ENCODE results near the gene ABCC3.
A peak's percentile ranks its signal among the peaks of the same experiment; 100 is the strongest.

ABCC3 gene

GRCh38 chr17:50634224-50634914 lies at the start of gene ABCC3:
Gene ABCC3, plus strand, starts transcription at chr17:50634881. Its CDS starts 56 bp downstream, at chr17:50634937.
- DNase-seq, result peak; percentile 21

DNA sequence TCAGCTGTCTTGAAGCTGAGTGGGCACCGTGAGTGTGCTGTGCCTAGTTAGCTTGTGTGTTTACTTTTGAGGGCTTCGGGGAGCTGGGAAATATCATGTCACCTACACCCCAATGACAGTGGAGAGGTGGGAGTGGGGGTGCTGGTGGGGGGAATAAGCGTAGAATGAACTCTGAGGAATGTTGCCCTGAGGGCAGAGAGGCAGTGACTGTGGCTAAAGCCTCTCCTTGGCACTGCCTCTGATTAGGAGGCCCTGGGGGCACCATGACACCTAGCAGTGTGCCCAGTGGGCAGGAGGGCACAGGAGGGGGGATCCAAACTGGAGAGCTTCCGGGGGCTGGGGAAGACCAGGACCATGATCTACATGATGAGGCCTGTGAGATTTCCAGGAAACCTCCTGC lies 49.3 kb upstream of the ABCC3 start:
- DNase-seq, result no peak

GRCh38 chr17:50585891-50586290 lies 48.8 kb upstream of the ABCC3 start:
- no peak for DNase-seq

DNA sequence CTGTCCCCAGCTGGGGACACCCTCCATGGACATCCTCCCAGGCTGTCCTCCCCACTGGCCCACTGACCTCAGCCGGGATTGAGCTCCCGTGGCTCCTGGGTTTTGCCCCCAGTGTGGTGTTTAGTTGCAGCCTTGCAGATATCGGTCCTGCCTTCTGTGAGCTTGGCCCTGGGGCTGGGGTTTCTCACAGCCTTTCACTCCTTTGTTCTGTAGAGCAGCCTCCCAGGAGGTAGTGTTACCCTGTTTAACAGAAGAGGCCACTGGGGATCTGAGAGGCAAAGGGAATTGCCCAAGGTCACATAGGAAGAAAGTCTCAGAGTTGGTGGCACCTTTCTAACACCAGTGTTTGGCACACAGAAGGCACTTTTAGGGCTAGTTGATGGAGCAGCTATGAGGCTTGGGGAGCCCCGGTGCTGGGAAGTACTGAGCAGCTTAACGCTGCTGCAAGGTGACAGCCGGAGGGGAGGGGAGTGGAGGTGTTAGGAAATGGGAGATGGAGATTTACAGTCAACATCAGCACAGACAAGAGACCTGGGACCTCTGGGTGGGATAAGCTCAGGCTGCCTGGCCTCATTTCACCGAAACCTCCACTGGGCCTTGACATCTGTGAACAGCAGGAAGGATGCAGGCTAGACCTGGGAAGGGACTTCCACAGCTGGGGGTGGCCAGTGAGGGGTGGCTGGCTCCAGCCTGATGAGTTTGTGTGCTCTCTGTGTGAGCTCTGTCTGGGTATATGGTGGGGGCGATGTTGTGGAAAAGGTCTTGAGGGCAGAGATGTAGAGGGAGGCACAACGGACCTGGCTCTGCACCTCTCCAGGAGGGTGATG lies 48.0 kb upstream of the ABCC3 start:
- no peak for DNase-seq

GRCh38 chr17:50587571-50587970 lies 47.1 kb upstream of the ABCC3 start:
- no peak for DNase-seq

DNA sequence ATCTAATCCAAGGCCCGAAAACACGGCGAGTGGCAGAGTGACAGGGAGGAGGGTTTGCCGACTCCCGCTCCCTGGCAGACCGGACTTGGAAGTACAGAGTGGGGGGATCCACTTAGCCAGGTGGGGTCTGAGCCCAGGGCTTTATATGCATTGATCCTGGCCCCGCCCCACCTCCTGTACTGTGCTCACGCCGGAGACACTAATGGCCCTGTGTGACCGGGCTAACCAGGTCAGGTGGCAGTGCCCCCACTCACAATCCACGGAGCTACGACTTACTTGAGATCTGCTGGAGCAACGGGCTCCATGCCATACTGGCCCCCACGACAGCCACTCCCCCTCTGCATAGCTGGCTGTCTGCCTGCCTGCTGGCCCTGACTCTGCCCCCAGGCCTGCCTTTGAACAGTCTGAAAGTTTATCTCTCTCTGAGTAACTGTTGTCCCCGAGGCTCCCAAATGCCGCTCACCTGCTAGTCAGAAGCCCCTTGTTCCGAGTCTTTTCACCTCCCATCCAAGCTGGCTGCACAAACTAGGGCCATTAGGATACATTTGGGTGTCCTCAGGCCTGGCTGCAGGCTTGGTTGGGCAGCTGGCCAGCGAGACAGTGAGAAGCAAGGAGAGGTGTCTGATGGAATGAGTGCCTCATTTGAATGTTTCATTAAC lies 46.2 kb upstream of the ABCC3 start:
- DNase-seq, result no peak

- DNase-seq, result no peak
Observed at GRCh38 chr17:50589095-50589705, 45.5 kb upstream of the ABCC3 start.

GRCh38 chr17:50590946-50591737 lies 43.5 kb upstream of the ABCC3 start:
- DNase-seq, result no peak

DNA sequence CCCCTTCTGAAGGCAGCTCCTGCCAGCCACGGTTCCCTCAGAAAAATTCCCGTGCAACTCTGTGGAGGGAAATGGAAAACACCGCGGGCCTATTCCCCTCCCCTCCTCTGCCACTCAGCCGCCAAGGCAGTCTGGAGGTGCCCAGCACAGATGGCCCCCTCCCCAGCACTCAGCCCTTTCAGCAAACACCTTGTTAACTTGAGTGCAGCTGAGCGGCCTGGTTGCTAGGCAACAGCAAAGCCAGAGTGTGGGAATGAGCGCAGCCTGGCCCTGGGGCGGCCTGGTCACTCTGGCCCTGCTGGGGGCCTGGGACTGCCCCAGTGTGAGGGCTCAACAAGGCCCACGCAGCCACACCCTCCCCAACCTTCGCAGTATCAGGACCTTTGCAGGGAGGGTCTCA lies 41.4 kb upstream of the ABCC3 start:
- DNase-seq, result no peak

DNA sequence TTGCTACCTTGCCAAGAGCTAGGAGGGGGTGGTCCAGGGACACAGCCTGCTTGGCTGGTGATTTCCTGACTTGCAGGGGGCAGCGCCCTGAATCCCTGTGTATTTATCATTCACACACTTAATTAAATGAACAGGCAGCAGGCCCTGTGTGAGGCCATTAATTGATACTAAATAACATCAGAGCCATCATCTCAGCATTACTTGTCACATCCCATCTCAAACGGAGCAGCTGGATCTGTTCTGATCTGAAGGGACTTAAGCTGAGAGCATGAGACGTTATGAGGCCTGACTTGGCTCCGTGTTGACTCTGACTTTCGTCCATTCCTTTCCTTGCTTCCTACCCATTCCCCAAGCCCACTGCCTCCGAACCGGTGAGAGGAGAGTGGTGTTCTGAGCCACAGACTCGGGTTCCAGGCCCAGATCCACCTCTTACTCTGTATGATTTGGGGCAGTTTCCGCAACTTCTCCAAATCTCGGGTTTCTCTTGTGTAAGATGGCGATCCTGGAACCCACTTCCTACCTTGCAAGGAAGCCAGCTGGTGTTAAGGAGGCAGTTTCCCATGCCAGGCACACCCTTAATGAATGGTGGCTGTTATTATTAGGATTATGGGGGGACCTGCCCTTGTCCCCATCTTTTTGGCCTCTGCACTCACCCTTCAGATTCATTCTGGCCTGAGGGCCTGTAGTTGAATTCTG lies 40.4 kb upstream of the ABCC3 start:
- DNase-seq, result no peak

GRCh38 chr17:50594892-50595291 lies 39.8 kb upstream of the ABCC3 start:
- DNase-seq, result no peak

DNA sequence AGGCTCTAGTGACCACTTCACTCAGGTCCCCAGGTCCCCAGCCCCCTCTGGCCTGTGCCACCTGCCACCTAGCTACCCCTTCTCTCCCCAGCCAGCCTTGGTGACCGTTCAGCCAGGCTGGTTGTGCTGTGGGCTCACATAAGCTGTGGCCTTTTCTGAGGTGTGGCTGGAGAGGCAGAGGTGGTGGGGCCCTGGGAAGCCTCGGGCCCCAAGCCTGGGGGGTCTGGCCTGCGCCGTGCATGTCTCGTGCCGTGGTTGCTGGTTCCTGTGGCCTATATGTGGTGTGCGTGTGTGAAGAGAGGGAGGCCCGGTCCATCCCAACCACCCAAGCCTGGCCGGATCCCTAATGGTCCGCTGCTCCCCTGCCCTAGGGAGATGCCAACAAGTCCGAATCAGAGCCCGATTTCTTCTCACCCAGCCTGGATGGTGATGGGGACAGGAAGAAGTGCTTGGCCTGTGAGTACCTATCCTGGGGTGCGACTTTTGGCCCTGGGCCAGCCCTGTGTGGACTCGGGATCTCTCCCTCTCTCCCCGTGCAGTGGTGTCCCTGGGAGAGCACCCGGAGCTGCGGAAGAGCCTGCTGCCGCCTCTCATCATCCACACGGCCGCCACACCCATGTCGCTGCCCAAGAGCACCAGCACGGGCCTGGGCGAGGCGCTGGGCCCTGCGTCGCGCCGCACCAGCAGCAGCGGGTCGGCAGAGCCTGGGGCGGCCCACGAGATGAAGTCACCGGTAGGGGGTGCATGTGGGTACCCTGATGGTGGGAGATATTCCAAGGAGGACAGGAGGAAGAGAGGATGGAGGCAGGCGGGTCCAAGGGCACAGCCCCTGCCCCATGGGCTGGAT lies 38.3 kb upstream of the ABCC3 start:
- DNase-seq, result no peak

- DNase-seq, result no peak
Observed at GRCh38 chr17:50598487-50598886, 36.2 kb upstream of the ABCC3 start.

GRCh38 chr17:50599606-50600005 lies 35.1 kb upstream of the ABCC3 start:
- DNase-seq, result no peak

DNA sequence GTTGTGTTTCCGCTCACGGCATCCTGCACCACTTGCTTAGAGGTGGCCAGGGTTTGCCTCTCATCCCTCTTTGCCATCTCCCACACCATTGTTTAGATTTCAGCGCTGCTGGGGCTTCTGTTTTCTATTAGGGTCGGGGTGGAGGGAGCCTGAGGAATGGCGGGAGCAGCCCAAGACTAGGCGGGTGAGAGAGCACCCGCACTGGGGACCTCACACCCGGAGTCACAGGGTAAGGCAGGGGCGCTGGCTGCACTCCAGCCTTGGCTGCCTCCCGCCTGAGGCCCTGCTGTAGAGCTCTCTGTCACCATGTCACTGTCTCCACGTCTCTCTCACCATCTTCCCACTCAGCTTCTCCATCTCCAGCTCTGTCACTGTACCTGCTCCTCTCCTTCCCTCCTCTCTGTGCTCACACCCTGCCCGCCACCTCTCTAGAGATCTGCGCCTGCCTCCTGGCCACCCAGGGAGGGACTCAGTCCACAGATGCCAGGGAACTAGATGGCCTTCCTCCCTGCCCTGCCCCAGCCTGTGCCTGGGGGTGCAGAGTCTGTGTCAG lies 32.8 kb upstream of the ABCC3 start:
- no peak for DNase-seq

DNA sequence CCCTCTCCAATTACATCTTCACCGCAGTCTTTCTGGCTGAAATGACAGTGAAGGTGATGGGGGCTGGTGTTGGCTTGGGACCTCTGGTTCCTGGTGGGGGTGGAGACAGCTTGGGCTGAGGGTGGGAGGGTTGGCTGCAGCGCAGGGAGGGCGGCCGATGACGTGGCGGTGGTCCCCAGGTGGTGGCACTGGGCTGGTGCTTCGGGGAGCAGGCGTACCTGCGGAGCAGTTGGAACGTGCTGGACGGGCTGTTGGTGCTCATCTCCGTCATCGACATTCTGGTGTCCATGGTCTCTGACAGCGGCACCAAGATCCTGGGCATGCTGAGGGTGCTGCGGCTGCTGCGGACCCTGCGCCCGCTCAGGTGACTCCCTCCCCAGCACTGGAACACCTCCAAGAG lies 31.8 kb upstream of the ABCC3 start:
- no peak for DNase-seq

- no peak for DNase-seq
Observed at GRCh38 chr17:50603340-50603739, 31.3 kb upstream of the ABCC3 start.

DNA sequence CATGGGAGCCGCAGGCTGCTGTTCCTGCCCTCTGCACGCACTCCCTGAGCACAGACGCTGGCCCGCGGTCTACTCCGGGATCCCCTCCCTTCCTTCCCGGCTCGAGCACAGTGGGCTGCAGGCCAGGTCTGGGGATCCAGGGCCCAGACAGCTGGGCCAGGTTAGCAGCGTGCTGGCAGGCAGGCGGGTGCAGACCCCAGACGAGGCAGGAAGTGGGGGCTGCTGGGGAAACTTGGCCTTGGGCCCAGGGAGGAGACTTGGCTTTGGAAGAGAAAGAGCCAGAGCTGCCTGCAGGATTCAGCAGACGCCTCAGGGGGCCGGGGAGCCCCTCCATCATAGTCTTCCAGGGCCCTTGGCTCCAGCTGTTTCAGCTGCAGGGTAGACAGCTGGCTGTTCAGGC lies 30.2 kb upstream of the ABCC3 start:
- DNase-seq, result no peak

DNA sequence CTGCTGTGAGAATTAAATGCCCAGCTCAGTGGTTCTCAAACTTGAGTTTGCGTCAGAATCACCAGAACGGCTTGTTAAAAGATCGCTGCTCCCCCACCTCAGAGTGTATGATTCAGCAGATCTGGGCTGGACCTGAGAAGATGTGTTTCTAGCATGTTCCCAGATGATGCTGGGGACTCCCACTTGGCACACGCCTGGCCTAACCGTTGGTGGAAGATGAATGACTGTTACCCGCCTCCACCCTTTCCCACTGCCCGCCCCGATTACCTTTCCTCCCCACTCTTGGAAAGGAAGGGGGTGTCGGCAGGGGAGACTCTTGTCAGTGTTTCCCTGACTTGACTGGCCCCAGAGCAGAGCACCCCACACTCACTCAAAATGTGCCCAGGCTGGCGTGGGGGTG lies 29.3 kb upstream of the ABCC3 start:
- no peak for DNase-seq

DNA sequence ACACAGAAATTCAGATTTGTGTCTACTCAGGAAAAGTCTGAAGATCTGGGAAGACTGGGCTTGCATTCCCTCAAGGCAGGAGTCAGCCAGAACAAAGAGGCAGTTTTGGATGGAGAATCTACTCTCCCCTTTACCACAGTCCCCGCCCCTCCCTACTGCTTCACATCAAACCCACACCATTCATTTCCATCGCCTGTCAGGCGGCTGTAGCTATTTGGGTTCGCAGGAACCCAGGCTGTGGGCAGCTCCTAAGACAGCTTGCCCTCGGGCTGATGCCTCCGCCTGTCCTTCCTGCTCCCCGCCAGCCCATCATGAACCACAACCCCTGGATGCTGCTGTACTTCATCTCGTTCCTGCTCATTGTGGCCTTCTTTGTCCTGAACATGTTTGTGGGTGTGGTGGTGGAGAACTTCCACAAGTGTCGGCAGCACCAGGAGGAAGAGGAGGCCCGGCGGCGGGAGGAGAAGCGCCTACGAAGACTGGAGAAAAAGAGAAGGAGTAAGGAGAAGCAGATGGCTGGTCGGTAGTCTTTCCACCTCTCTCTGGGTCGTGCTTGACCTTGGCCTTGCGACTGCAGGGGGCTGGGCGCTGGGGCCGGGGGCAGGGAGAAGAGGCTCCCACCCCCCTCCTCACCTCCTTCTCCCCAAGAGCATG lies 27.0 kb upstream of the ABCC3 start:
- DNase-seq, result no peak
